Measurements from ENCODE around the gene ATP8B3. TPM values are rescaled to one million over a fixed set of nuclear protein-coding genes. Genes with fewer than 3 reads are reported as not detected.

The ATP8B3 gene
- total RNA-seq, 1 donor from 2014 or later: 0.64 TPM

GRCh38 chr19:1818549-1819195, 6.6 kb upstream of the ATP8B3 start:
- peaks cover 86% of the 10 kb centered on the region for H3K36me3 ChIP-seq
- intact Hi-C loops (cut with DNase I): no loop called here
- TF ChIP-seq CTCF (IDR thresholded peaks at IDR 0.05): no peak
- no peak overlapping the region for H3K4me3 ChIP-seq
- no peaks in the 10 kb centered on the region for H3K27me3 ChIP-seq
- no peaks in the 10 kb centered on the region for H3K9me3 ChIP-seq
- no peak for DNase-seq
- peaks cover under 1% of the 10 kb centered on the region for H3K4me1 ChIP-seq
- ATAC-seq: no peak
- no peak overlapping the region for H3K27ac ChIP-seq

- Histone ChIP-seq H3K27ac (no peak overlapping the region), H3K9me3 (no peaks in the 10 kb centered on the region), H3K4me3 (no peak overlapping the region), H3K4me1 (peaks cover 10% of the 10 kb centered on the region), H3K36me3 (peaks cover 77% of the 10 kb centered on the region), H3K27me3 (no peaks in the 10 kb centered on the region)
- intact Hi-C loops (cut with DNase I): no loop called here
- ATAC-seq (no peak), DNase-seq (no peak)
- TF ChIP-seq CTCF (IDR thresholded peaks at IDR 0.05): no peak
Observed at GRCh38 chr19:1817553-1818179, 5.6 kb upstream of the ATP8B3 start.

- DNase-seq: no peak
- intact Hi-C loops (cut with DNase I): no loop called here
- ATAC-seq: no peak
- no peak overlapping the region for H3K4me3 ChIP-seq
- no peak for TF ChIP-seq CTCF (IDR thresholded peaks at IDR 0.05)
- H3K4me1 ChIP-seq: peaks cover 13% of the 10 kb centered on the region
- peaks cover 67% of the 10 kb centered on the region for H3K36me3 ChIP-seq
- H3K27me3 ChIP-seq: no peaks in the 10 kb centered on the region
- H3K27ac ChIP-seq: no peak overlapping the region
- H3K9me3 ChIP-seq: no peaks in the 10 kb centered on the region
Observed at GRCh38 chr19:1816530-1817298, 4.6 kb upstream of the ATP8B3 start.

GRCh38 chr19:1815605-1816529, 3.8 kb upstream of the ATP8B3 start:
- DNase-seq: no peak
- intact Hi-C loops (cut with DNase I): no loop called here
- H3K36me3 ChIP-seq: peaks cover 60% of the 10 kb centered on the region

More at GRCh38 chr19:1815605-1816529, 3.8 kb upstream of the ATP8B3 start:
- H3K4me3 ChIP-seq: no peak overlapping the region
- H3K9me3 ChIP-seq: no peaks in the 10 kb centered on the region
- peaks cover 15% of the 10 kb centered on the region for H3K4me1 ChIP-seq
- no peaks in the 10 kb centered on the region for H3K27me3 ChIP-seq
- ATAC-seq: no peak
- H3K27ac ChIP-seq: no peak overlapping the region
- TF ChIP-seq CTCF (IDR thresholded peaks at IDR 0.05): no peak

Measured in upper lobe of right lung (tissue), 1 donor.